Stimulated activated CD8-positive, alpha-beta memory T cell treated with anti-CD3 and anti-CD28 coated beads, Interleukin-15, amount 100 ng/mL, for 1 hour (primary cell): Measurements from ENCODE around the gene GRB10.
"Not testable (repeated sequence)": the region's sequence is repeated elsewhere in the genome, so short reads cannot be mapped to it uniquely, and the experiment has no call there.

Experiments
- DNase-seq: peaks from one replicate; pipeline ENCODE4 v3.0.0-alpha.2; 2020; ENCODE audit warnings: low read depth

Gene GRB10

GRCh38 chr7:50743016-50743415, 39.7 kb downstream of the GRB10 start:
- DNase-seq: no peak

GRCh38 chr7:50742401-50742800, 40.3 kb downstream of the GRB10 start:
- DNase-seq: no peak

- peak; percentile 29 for DNase-seq
Observed at GRCh38 chr7:50739744-50740435, 42.8 kb downstream of the GRB10 start.

- no peak for DNase-seq
Observed at GRCh38 chr7:50738932-50739331, 43.8 kb downstream of the GRB10 start.

GRCh38 chr7:50735836-50736235, 46.9 kb downstream of the GRB10 start:
- DNase-seq: not testable (repeated sequence)

GRCh38 chr7:50735333-50735732, 47.4 kb downstream of the GRB10 start:
- no peak for DNase-seq

- no peak for DNase-seq
Observed at GRCh38 chr7:50734246-50734645, 48.5 kb downstream of the GRB10 start.

- no peak for DNase-seq
Observed at GRCh38 chr7:50733552-50733951, 49.1 kb downstream of the GRB10 start.

GRCh38 chr7:50731703-50732582, 50.8 kb downstream of the GRB10 start:
- no peak for DNase-seq

GRCh38 chr7:50730446-50731400, 52.0 kb downstream of the GRB10 start:
- no peak for DNase-seq

- DNase-seq: no peak
Observed at GRCh38 chr7:50729962-50730361, 52.7 kb downstream of the GRB10 start.

- DNase-seq: no peak
Observed at GRCh38 chr7:50728184-50728583, 54.5 kb downstream of the GRB10 start.

GRCh38 chr7:50727711-50728110, 55.0 kb downstream of the GRB10 start:
- no peak for DNase-seq

GRCh38 chr7:50727072-50727471, 55.6 kb downstream of the GRB10 start:
- no peak for DNase-seq

- DNase-seq: no peak
Observed at GRCh38 chr7:50725774-50726173, 56.9 kb downstream of the GRB10 start.

GRCh38 chr7:50724526-50725520, 57.9 kb downstream of the GRB10 start:
- DNase-seq: no peak

GRCh38 chr7:50723888-50724287, 58.8 kb downstream of the GRB10 start:
- no peak for DNase-seq

GRCh38 chr7:50723173-50723572, 59.5 kb downstream of the GRB10 start:
- DNase-seq: no peak

GRCh38 chr7:50721661-50722259, 60.9 kb downstream of the GRB10 start:
- DNase-seq: no peak

GRCh38 chr7:50721160-50721559, 61.5 kb downstream of the GRB10 start:
- no peak for DNase-seq

- DNase-seq: no peak
Observed at GRCh38 chr7:50720295-50720694, 62.4 kb downstream of the GRB10 start.
